Muscle of leg (tissue), 11 donors: ENCODE results near the gene C16orf74. TPM values are rescaled to one million over a fixed set of nuclear protein-coding genes. Genes with fewer than 3 reads are reported as not detected.

Source experiments
- DNase-seq: peaks from one replicate; pipeline ENCODE4 v3.0.0; 2013
- H3K27ac ChIP-seq: one replicate; pipeline ENCODE4 v1.5.1; 2013; ENCODE audit warnings: mild to moderate bottlenecking, low read length, control low read depth
- H3K27me3 ChIP-seq: one replicate; pipeline ENCODE4 v1.6.1; 2013; ENCODE audit warnings: low read length; ENCODE audit not compliant: control insufficient read depth, insufficient read depth
- H3K36me3 ChIP-seq: one replicate; pipeline ENCODE4 v1.6.1; 2013; ENCODE audit warnings: low read length; ENCODE audit not compliant: control insufficient read depth, insufficient read depth
- H3K4me1 ChIP-seq: one replicate; pipeline ENCODE4 v1.6.1; 2013; ENCODE audit warnings: low read length; ENCODE audit not compliant: control insufficient read depth, insufficient read depth
- H3K4me3 ChIP-seq: one replicate; pipeline ENCODE4 v1.5.1; 2013; ENCODE audit warnings: low read length, control low read depth
- H3K9me3 ChIP-seq: replicated peaks from 2 replicates; pipeline ENCODE4 v1.6.1; 2013; ENCODE audit warnings: low read depth, low read length; ENCODE audit not compliant: control insufficient read depth
- WGBS: methylation state at CpG from one replicate; pipeline ENCODE4 v1.1.5; 2013; ENCODE audit warnings: missing lambda C conversion rate; ENCODE audit not compliant: insufficient coverage; 5-methylcytosine and 5-hydroxymethylcytosine counted together
- polyA plus RNA-seq, 8 donors: library from polyadenylated mRNA; unstranded; fragments of 120-200 nt; gene quantifications; one replicate each; pipeline versions ENCODE4 v1.2.1 to v1.2.3, GENCODE V29; 2013; ENCODE audit warnings: inconsistent platforms in 1 of 8, low replicate concordance in 1 of 8; ENCODE audit not compliant: insufficient read length in 8 of 8, insufficient read depth in 1 of 8
- total RNA-seq: library from RNA; stranded (reverse); fragments of 120-200 nt; gene quantifications from one replicate; pipeline ENCODE4 v1.2.4, GENCODE V29; 2013

Gene C16orf74
- total and polyA plus RNA-seq, 9 donors, result 1.2 to 2.9 (median 1.8) TPM

DNA sequence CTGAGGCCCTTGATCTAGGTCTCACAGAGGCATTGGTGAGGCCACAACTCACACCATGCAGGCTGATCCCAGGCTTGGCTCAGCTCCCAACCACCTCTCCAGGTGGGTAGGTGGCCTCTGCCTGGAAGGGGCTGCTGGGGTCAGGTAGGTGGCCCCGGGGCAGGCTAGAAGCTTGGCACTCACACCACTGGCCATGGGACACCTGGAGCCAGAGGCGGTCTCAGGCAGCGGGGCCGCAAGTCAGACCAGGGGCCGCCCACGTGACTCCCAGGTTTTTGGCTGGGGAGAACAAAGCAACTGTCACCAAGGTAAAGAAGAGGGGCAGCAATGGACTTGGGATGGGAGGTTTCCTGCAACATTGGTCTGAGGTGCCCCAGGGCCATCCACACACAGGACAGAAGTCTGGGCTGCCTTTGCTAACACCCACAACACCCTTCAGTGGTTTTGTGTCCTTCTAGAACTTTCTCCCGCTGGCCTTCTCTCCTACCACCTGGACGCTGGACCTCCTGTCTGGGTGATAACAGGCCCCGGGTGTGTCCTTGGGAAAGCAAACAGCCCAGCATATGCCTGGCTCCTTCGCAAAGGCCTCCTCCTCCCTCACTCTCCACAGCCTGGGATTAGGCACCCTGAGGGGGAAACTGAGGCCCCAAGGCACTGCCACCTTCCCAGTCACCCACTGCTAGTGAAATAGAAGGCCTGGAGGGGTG, 16.4 kb downstream of the C16orf74 start:
- H3K4me1 ChIP-seq, result peaks cover 2% of the 10 kb centered on the region
- H3K9me3 ChIP-seq, result no peaks in the 10 kb centered on the region
- no peak for DNase-seq
- no peaks in the 10 kb centered on the region for H3K36me3 ChIP-seq
- 85% methylated on average over 4 of the region's 10 CpGs for WGBS
- H3K27me3 ChIP-seq, result peaks cover 7% of the 10 kb centered on the region
- H3K4me3 ChIP-seq, result no peak overlapping the region
- no peak overlapping the region for H3K27ac ChIP-seq

DNA sequence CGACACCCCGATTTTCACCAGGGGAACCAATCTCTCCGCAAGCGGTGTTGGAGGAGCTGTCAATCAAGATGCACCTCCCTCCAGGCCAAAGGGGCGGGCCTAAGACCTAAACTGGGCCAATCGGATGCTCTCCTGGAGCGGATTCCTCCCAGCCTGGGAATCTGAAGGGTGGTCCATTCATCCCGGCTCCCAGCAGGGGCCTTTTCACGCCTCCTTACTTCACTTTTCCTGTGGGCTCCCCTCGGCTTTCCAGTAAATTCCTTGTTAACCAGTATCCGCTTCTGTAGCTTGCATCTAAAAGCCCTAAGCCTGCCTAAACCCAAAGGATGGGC, 17.1 kb downstream of the C16orf74 start:
- no peak overlapping the region for H3K27ac ChIP-seq

DNA sequence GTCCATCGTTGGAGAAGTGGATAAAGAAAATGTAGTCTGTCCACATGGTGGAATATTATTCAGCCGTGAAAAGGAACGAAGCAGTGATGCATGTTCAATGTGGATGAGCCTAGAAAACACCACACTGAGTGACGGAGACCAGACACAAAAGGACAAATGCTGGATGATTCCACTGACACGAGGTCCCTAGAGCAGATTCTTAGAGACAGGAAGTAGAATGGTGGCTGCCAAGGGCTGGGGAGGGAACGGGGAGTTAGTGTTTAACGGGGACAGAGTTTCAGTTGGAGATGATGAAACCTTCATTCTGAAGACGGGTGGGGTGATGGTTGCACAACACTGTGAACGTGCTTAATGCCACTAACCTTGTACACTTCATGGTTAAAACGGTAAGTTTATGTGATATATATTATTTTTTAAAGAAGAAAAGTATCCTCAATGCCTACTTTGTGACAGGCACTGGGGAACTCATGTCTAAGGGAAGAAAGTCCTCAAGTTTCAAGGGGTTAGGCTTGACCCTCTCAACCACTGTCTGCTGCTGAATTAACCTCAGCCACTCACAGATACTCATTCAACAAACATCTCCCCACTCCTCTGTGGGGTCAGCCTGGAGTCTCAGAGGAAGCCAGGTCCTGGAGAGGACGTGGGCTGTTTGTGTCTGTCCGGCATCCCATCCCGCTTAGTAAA, 17.6 kb downstream of the C16orf74 start:
- WGBS, result 52% methylated on average over 10 of the region's 13 CpGs
- DNase-seq, result no peak
- no peaks in the 10 kb centered on the region for H3K9me3 ChIP-seq
- no peak overlapping the region for H3K4me3 ChIP-seq
- no peak overlapping the region for H3K27ac ChIP-seq
- no peaks in the 10 kb centered on the region for H3K36me3 ChIP-seq
- peaks cover 12% of the 10 kb centered on the region for H3K27me3 ChIP-seq
- H3K4me1 ChIP-seq, result peaks cover 4% of the 10 kb centered on the region

More for the DNA sequence above, 17.1 kb downstream of the C16orf74 start:
- WGBS, result 39% methylated on average over 7 of the region's 11 CpGs
- Histone ChIP-seq H3K9me3 (no peaks in the 10 kb centered on the region), H3K4me1 (peaks cover 4% of the 10 kb centered on the region), H3K36me3 (no peaks in the 10 kb centered on the region), H3K27me3 (peaks cover 10% of the 10 kb centered on the region), H3K4me3 (no peak overlapping the region)
- DNase-seq, result no peak

DNA sequence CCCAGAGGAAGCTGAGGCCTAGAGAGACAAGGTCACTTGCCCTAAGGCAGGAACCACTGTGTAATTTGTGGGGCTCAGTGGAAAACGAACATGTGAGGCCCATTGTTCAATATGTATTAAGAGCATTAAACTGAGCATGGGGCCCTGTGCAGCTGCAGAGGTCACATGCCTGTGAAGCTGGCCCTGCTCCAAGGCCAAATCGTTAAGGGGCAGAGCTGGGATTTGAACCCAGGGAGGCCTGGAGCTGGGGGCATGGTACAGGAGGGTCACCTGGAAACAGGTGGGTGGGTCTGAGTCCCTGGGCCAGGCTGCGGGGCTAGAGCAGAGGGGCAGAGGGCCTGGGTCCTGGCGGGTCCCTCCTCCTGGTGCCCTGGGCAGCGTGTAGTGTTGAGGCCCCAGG, 19.7 kb downstream of the C16orf74 start:
- Histone ChIP-seq H3K27me3 (peaks cover 19% of the 10 kb centered on the region), H3K36me3 (no peaks in the 10 kb centered on the region), H3K4me3 (no peak overlapping the region), H3K27ac (no peak overlapping the region), H3K4me1 (peaks cover 4% of the 10 kb centered on the region), H3K9me3 (no peaks in the 10 kb centered on the region)
- no peak for DNase-seq
- 33% methylated on average over 2 of the region's 5 CpGs for WGBS

DNA sequence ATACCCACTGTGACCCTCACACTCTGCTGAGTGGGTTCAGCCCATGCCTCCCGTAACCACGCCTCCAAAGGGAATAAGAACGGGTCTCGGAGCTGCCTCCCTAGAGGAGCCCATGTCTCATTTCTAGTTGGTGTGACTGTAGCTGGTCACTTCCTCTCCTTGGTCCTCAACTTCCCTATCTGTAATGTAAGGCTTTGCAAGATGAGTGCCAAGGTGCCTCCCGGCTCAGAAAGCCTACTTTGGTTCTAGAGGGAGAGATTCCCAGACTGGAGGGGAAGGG, 20.8 kb downstream of the C16orf74 start:
- Histone ChIP-seq H3K9me3 (no peaks in the 10 kb centered on the region), H3K4me1 (peaks cover 5% of the 10 kb centered on the region), H3K36me3 (no peaks in the 10 kb centered on the region), H3K4me3 (no peak overlapping the region), H3K27me3 (peaks cover 23% of the 10 kb centered on the region), H3K27ac (no peak overlapping the region)
- 60% methylated on average over 1 of the region's 5 CpGs for WGBS
- DNase-seq, result no peak

DNA sequence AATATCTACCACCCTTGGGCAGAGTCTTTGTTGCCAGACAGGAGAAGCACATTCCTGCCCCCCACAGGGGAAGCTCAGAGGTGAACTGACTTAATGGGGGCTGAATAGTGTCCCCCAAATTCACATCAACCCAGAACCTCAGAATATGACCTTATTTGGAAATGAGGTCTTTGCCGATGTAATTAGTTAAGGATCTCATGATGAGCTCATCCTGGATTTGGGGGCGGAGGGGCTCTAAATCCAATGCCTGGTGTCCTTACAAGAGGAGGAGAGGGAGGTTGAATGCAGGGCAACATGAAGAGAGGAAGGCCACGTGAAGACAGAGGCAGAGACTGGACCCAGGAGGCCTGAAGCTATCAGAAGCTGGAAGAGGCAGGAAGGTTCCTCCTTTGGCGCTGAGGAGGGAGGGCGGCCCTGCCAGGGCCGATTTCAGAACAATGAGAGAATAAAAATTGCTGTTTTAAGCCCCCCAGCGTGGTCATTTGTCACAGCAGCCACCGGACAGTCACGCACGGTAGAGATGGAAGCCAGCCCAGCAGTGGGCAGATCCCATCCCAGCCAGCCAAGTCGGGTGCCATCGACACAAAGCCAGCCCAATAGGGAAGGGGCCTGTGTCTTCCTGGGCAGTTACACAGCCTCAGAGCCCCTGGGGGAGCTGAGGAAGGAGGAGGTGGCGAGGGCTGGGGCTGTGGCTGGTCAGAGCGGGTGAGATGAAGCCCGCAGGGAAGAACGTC, 21.3 kb downstream of the C16orf74 start:
- Histone ChIP-seq H3K4me3 (no peak overlapping the region), H3K36me3 (no peaks in the 10 kb centered on the region), H3K27ac (no peak overlapping the region), H3K4me1 (peaks cover 7% of the 10 kb centered on the region), H3K27me3 (peaks cover 27% of the 10 kb centered on the region), H3K9me3 (no peaks in the 10 kb centered on the region)
- no peak for DNase-seq
- WGBS, result 57% methylated on average over 12 of the region's 16 CpGs

DNA sequence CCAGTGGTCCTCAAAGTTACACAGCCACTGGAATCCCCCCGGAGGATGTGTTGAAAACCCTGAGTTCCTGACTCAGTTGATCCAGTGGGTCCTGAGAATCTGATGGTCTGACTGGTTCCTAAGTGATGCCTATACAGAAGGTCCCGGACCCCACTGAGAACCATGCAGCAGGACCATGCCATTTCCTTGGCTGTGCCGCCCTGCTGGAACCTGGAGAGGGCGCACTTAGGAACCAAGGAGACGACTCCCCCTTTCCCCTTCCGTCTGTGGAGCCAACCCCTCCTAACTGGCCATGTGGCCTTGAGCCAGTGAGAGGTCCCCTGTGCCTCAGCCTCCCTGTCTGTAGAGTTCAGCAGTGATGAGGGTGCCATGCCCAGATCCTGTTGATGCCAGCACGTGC, 22.0 kb downstream of the C16orf74 start:
- H3K27me3 ChIP-seq, result peaks cover 26% of the 10 kb centered on the region
- 71% methylated on average over 5 of the region's 7 CpGs for WGBS
- DNase-seq, result no peak

DNA sequence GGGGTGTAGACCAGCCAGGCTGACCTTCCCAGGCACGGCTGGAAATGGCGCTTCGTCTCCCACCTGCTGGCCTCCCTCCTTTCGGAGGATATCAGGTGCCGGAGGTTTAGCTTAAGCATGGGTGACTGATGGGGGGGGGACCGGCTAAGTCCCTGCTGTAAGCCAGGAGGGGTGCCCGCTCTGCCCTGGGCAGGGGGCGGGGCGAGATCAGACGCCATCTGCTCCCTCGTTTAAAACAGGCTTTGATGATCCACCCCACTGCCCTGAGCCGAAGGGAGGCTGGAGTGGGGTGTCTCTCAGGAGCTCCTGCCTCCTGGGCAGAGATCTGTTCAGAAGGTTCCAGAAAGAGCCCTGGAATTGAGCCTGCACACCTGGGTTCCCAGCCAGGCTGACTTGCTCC, 26.0 kb downstream of the C16orf74 start:
- no peak for DNase-seq
- peaks cover 5% of the 10 kb centered on the region for H3K4me1 ChIP-seq
- no peaks in the 10 kb centered on the region for H3K36me3 ChIP-seq
- no peak overlapping the region for H3K4me3 ChIP-seq
- H3K27ac ChIP-seq, result no peak overlapping the region
- H3K9me3 ChIP-seq, result no peaks in the 10 kb centered on the region
- H3K27me3 ChIP-seq, result peaks cover 22% of the 10 kb centered on the region
- 62% methylated on average over 10 of the region's 12 CpGs for WGBS

More for the DNA sequence above, 22.0 kb downstream of the C16orf74 start:
- no peaks in the 10 kb centered on the region for H3K36me3 ChIP-seq
- H3K9me3 ChIP-seq, result no peaks in the 10 kb centered on the region
- H3K4me1 ChIP-seq, result peaks cover 7% of the 10 kb centered on the region
- no peak overlapping the region for H3K4me3 ChIP-seq
- H3K27ac ChIP-seq, result no peak overlapping the region

DNA sequence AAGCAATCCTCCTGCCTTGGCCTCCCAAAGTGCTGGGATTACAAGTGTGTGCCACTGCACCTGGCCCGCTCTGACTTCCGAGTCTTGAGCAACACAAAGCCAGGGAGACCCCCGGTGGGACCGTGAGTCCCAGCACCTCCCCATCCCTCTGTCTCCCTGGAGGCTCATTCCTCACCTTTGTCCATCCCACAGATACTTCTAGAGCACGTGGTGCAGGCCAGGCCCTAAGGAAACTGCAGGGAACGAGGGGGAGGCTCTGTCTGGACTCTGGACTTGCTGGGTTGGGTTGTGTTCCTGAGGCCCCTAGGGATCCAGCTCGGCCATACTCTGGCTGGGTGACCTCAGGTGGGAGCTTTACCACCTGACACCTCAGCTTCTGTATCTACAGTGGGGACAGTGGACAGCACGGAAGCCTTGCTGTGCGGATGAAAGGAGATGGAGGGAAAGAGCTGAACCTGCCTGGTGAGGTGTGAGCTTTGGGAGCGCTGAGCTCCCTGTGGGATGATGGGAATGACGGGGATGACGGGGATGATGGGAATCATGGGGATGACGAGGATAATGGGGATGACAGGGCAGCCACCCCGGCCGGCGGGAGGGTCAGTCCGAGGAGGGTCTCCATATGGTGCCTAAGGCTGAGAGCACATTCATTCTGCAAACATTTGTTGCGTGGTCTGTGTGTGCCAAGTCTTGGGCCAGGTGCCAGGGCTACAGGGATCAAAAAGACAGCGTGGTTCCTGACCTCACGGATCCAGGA, 26.6 kb downstream of the C16orf74 start:
- 62% methylated on average over 17 of the region's 20 CpGs for WGBS

More for the DNA sequence above, 26.6 kb downstream of the C16orf74 start:
- Histone ChIP-seq H3K36me3 (no peaks in the 10 kb centered on the region), H3K4me3 (no peak overlapping the region), H3K9me3 (no peaks in the 10 kb centered on the region), H3K27ac (no peak overlapping the region), H3K27me3 (peaks cover 22% of the 10 kb centered on the region), H3K4me1 (peaks cover 4% of the 10 kb centered on the region)
- no peak for DNase-seq
